ENCODE measurements around the gene ZNF329.
"Not testable (repeated sequence)": the region's sequence is repeated elsewhere in the genome, so short reads cannot be mapped to it uniquely, and the experiment has no call there.

Gene ZNF329

GRCh38 chr19:58150328-58150921 lies at the start of gene ZNF329:
TSS of gene ZNF329 (minus strand) at chr19:58150789. CDS start at chr19:58129503, 21,286 bp downstream.
- DNase-seq (ENCODE audit: low read depth) = peak; percentile 84

GRCh38 chr19:58196901-58197616 lies 46.5 kb upstream of the ZNF329 start:
- peak; percentile 31 for DNase-seq (ENCODE audit: low read depth)

- DNase-seq (ENCODE audit: low read depth) = no peak
Observed at GRCh38 chr19:58183817-58184215, 33.2 kb upstream of the ZNF329 start.

GRCh38 chr19:58182989-58183816 lies 32.6 kb upstream of the ZNF329 start, which contains the start of gene ZNF274:
TSS of gene ZNF274 (plus strand) at chr19:58183061. CDS start at chr19:58183966, 905 bp downstream.
- peak; percentile 92 for DNase-seq (ENCODE audit: low read depth)

- no peak for DNase-seq (ENCODE audit: low read depth)
Observed at GRCh38 chr19:58182577-58182988, 32.0 kb upstream of the ZNF329 start.

- peak; percentile 32 for DNase-seq (ENCODE audit: low read depth)
Observed at GRCh38 chr19:58181902-58182576, 31.4 kb upstream of the ZNF329 start.

- peak; percentile 50 for DNase-seq (ENCODE audit: low read depth)
Observed at GRCh38 chr19:58170860-58171259, 20.3 kb upstream of the ZNF329 start.

- no peak for DNase-seq (ENCODE audit: low read depth)
Observed at GRCh38 chr19:58166708-58167280, 16.2 kb upstream of the ZNF329 start.

- no peak for DNase-seq (ENCODE audit: low read depth)
Observed at GRCh38 chr19:58166268-58166667, 15.7 kb upstream of the ZNF329 start.

GRCh38 chr19:58157045-58157728 lies 6.6 kb upstream of the ZNF329 start:
- DNase-seq (ENCODE audit: low read depth) = no peak

- DNase-seq (ENCODE audit: low read depth) = peak; percentile 94
Observed at GRCh38 chr19:58154679-58155648, 4.4 kb upstream of the ZNF329 start.

GRCh38 chr19:58154287-58154678 lies 3.7 kb upstream of the ZNF329 start:
- DNase-seq (ENCODE audit: low read depth) = peak; percentile 64

GRCh38 chr19:58153386-58153785 lies 2.8 kb upstream of the ZNF329 start:
- DNase-seq (ENCODE audit: low read depth) = no peak

GRCh38 chr19:58147475-58147874 lies 3.1 kb downstream of the ZNF329 start:
- DNase-seq (ENCODE audit: low read depth) = not testable (repeated sequence)

- DNase-seq (ENCODE audit: low read depth) = no peak
Observed at GRCh38 chr19:58145849-58146248, 4.7 kb downstream of the ZNF329 start.

GRCh38 chr19:58134244-58134643 lies 16.3 kb downstream of the ZNF329 start:
- DNase-seq (ENCODE audit: low read depth) = no peak

GRCh38 chr19:58129284-58129683 lies 21.3 kb downstream of the ZNF329 start:
- DNase-seq (ENCODE audit: low read depth) = no peak

- peak; percentile 4 for DNase-seq (ENCODE audit: low read depth)
Observed at GRCh38 chr19:58128041-58128685, 22.4 kb downstream of the ZNF329 start.

GRCh38 chr19:58123354-58123753 lies 27.2 kb downstream of the ZNF329 start:
- no peak for DNase-seq (ENCODE audit: low read depth)
